GM19351 (cell line): ENCODE results near the gene FOXK1.
A peak's percentile ranks its signal among the peaks of the same experiment; 100 is the strongest.
"Not testable (repeated sequence)": the region's sequence is repeated elsewhere in the genome, so short reads cannot be mapped to it uniquely, and the experiment has no call there.

ENCODE experiments used
- ATAC-seq: cut with Tn5 transposase; IDR thresholded peaks from one replicate; pipeline ENCODE4 v1.9.1; 2021; ENCODE audit warnings: mild to moderate bottlenecking, moderate library complexity; ENCODE audit not compliant: unreplicated experiment

Gene FOXK1

DNA sequence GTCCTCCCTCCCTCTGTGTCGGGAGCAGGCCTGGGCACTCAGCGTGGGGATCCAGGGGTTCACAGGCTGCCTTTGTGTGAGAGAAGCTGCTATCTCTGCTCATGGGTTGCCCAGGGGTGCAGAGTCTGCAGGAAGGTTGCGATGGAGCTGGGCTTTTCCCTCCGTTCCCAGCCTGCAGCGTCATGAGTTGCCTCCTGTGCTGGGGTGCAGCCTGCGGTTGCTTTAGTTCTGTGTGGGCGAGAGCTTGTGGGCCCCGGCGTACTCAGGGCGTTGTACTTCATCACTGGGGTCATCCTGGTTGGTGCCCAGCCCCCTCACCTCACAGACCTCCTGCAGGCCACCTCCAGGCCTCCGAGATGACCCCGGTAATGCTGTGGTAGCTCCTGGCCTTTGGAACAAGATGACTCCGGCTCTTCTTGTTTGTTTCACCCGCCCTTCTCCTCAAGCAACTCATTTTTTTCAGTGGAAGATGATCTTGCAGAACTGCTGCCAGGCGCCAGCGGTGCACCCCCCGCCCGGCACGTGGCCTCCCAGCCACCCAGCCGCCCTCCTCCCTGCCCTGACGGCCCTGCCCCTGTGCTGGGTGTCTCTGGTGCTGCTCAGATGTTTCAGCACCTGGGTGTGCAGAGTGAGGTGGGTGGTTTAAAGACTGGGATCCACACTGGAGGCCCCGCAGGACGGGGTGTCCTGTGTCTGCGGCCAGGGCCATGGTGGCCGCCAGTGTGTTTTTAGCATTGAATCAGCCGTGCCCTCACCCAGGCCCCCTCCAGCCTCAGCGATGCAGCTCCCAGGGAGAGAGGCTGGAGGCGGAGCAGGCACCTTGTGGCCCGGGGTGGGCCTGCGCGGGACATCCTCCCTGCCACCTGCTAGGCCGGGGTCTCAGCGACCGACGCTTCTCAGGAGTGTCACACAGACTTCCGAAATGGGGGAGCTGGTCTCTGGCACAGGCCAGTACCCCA is 100.5 kb downstream of the FOXK1 start:
- no peak for ATAC-seq

DNA sequence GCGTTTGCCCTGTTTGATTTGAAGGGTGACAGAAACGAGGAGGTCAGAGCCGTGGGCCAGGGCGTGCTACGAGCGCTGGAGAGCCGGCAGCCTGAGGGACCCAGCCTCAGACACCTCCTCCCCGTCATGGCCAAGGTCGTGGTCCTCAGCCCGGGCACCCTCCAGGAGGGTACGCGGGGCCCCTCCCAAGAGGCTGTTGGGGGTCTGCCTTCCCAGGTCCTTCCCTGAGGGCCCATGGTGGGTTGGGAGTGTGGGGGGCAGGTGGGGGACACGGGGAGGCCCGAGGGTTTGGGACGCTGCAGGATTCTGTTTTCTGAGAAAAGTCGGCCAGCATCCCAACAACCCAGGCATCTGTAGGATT is 101.2 kb downstream of the FOXK1 start:
- ATAC-seq = no peak

DNA sequence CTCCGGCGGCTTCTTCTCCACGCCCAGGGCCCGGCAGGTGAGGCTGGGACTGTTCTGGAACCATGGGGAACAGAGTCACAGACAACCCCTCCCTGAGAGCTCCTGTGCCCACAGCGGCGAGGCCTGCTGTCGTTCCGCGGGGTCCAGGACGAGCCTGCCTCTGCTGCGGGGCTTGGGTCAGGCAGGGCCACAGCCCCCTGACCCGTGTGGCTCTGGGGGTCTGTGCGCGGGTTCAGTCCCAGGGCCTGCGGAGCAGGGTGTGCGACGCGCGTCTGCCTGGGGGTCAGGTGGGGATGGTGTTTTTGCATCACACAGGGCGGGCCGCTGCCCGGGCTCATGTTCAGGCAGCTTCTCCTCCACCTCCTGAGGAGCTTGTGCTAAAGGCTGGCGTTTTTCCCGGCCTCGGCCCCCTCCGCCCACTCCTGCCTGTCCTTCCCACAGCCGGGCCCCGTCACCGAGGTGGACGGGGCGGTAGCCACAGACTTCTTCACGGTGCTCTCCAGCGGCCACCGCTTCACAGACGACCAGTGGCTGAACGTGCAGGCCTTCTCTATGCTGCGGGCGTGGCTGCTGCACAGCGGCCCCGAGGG is 101.8 kb downstream of the FOXK1 start:
- no peak for ATAC-seq

DNA sequence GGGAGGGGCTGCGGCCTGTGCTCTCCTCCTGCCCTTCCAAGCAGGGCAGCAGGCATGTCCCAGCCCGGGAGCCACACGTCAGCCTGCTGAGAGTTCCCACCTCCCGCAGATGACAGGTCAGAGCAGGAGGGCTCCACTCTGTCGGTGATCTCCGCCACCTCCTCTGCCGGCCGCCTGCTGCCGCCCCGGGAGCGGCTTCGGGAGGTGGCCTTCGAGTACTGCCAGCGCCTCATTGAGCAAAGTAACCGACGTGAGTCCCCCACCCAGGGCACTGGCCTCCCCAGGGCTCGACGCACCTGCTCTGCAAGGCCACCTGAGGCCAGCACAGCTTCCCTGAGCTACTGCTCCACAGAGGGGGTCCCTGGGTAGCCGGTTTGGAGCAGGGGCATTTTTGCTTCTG is 102.7 kb downstream of the FOXK1 start:
- ATAC-seq = no peak

DNA sequence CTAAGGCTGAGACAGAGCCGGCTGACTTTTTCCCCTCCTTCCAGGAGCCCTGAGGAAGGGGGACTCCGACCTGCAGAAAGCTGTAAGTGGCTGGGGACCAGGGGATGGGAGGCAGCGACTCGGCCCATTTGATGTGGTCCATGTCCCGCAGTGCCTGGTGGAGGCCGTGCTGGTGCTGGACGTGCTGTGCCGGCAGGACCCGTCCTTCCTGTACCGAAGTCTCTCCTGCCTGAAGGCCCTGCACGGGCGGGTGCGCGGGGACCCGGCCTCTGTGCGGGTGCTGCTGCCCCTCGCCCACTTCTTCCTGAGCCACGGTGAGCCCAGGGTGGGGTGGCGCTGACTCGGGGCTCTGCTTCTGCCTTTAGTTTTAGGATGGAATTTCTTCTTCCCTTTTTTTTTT is 103.3 kb downstream of the FOXK1 start:
- ATAC-seq = no peak

DNA sequence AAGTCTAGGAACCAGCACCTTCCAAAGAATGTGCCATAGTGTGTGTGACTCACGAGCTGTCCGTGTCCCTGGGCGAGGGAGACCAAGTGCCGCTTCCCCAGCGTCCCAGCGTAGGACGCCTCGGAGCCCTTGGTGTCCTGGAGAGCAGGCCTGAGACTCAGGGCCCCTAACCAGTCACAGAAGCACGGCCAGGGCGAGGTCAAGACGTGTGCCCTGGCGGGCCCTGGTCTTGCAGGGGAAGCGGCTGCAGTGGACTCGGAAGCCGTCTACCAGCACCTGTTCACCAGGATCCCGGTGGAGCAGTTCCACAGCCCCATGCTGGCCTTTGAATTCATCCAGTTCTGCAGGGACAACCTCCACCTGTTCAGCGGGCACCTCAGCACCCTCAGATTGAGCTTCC is 103.9 kb downstream of the FOXK1 start:
- no peak for ATAC-seq

DNA sequence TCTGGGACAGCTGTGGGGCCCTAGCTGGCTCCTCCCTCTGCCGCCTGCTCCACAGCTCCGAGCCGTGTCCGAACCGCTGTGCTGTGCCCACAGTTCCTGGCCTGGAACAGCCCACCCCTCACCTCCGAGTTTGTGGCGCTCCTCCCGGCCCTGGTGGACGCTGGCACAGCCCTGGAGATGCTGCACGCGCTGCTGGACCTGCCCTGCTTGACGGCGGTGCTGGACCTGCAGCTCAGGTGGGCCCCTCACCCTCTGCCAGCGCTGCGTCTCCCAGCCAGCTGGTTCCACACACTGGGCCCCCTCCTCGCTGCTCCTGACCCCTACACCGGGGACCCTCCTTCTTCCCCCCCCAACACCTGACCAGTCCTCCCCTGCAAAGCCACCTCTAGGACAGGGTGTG is 105.4 kb downstream of the FOXK1 start:
- no peak for ATAC-seq

DNA sequence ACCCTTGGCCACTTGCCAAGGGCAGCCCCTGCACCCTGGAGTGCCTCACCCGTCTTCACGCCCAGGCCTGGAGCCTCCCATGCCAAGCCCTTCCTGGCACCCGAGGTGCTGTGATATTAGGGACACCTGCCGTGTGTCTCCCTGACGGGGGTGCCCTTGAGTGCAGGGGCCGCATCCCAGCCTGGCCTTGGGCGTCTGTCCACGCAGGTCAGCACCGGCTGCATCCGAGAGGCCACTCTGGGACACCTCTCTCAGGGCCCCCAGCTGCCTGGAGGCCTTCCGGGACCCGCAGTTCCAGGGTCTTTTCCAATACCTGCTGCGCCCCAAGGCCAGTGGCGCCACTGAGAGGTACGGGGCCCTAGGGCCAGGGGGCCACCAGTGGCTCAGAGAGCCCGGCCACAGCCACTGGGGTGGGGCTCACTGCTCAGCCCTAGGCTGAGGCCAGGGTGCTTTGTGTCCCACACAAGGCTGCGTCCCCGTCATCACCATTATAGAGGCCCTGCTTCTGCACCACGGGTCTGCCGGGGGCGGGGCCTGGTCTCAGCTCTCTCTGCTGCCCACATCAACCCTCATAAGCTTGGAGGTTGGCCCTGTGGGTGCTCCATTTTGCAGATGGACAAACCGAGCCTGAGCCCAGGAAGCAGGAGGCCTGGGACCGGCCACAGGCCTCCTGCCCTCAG is 106.0 kb downstream of the FOXK1 start:
- ATAC-seq = no peak

DNA sequence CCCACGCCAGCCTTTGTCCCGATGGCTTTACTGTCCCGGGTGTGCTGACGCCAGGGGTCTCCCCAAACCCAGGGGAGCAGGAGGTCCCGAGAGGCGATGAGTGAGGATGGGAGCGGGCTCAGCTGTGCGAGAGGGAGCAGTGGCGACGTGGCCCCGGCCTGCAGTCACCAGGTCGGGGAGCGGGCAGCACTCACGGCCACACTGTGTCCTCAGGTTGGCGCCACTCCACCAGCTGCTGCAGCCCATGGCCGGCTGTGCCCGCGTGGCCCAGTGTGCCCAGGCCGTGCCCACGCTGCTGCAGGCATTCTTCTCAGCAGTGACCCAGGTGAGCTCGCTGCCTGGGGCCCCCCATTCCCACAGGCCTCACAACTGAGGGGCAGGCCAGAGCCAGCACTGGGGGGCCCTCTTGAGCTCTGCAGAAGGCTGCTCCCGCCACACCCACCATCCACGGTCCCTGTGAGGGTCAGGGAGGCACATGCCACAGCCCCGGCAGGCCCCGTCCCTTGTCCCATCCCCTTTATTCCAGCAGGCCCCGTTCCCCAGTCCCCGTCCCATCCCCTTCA is 106.6 kb downstream of the FOXK1 start:
- ATAC-seq = no peak

DNA sequence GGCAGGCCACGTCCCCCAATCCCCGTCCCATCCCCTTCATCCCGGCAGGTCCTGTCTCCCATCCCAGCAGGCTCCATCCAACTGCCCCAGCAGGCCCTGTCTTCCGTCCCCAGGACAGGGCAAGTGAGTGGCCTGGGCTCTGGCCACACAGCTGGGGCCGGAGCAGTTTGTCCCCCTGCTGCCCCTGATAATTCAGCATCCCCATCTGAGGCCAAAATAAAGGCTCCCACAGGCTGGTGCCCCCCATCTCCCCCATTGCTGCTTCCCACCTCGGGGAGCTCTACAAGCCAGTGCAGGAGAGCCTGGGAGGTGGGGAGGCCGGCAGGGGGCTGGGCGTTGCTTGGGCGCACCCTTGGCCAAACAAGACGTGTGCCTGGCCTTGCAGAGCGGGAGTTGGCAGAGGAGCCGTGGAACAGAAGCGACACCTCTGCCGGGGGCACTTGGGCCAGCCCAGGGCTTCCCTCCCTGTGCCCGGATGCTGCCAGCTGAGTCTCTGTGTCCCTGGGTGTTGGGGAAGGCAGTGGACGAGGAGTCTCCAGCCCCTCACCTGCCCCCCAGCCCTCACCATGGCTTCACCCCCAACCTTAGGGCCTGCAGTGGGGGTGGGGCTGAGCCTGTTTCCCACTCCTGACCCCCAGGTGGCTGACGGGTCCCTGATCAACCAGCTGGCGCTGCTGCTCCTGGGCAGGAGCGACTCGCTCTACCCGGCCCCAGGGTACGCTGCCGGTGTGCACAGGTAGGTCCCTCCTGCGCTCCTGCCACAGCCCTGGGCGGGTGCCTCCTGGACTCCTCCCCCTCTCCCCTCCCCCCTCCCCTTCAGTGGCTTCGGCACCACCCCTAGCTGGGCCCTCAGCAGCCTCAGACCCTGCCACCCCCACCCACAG is 107.3 kb downstream of the FOXK1 start:
- no peak for ATAC-seq

DNA sequence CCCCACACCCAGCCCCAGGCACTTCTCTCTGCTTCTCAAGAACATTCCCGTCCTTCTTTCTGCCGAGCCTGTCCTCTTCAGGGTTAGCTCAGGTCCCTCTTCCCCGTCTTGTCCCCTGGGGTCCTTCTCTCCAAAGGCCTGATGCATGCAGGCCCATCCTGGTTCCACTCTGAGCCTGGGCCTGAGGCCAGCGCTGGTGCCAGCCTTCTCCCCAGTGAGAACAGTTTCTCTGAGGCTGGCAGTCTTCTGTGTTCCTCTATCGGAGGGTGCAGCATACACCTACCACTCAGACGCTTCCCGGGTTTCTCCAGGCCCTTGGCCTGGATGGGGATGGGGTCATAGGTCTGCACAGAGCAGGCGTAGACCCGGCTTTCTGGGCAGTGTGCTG is 108.0 kb downstream of the FOXK1 start:
- no peak for ATAC-seq

DNA sequence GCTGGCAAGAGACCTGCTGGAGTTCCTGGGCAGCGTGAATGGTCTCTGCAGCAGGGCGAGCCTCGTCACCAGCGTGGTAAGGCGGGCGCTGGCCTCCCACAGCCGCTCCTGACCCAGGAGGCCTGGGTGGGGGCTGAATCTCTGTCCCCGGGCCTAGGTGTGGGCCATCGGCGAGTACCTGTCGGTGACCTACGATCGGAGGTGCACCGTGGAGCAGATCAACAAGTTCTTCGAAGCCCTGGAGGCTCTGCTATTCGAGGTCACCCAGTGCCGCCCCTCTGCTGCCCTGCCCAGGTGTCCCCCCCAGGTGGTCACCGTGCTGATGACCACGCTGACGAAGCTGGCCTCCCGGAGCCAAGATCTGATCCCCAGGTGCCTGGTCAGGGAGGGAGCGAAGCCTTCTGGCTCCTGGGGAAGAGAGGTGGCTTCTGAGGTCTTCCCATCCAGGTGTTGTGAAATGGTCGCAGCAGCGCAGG is 108.5 kb downstream of the FOXK1 start:
- no peak for ATAC-seq

DNA sequence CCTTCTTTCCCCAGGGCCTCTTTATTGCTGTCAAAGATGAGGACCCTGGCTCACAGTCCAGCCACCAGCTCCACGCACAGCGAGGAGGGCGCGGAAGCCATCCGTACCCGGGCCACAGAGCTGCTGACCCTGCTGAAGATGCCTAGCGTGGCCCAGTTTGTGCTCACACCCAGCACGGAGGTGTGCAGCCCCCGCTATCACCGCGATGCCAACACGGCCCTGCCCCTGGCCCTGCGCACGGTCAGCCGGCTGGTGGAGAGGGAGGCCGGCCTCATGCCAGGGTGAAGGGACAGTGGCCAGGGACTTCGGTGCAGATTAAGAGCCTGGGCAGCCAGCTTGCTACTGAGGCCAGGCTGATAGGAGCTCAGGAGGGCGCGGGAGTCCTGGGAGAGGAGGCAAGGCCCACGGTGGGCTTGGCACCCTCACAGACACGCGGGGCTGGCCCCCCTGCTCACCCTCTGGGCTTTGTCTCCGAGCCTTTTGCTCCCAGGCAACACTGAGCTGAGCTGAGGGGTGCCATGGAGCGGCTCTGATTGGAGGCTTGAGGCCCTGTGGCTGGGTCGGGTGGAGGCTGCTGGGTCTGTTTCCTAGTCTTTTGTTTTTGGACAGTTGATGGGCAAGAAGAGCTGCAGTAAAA is 109.1 kb downstream of the FOXK1 start:
- no peak for ATAC-seq

DNA sequence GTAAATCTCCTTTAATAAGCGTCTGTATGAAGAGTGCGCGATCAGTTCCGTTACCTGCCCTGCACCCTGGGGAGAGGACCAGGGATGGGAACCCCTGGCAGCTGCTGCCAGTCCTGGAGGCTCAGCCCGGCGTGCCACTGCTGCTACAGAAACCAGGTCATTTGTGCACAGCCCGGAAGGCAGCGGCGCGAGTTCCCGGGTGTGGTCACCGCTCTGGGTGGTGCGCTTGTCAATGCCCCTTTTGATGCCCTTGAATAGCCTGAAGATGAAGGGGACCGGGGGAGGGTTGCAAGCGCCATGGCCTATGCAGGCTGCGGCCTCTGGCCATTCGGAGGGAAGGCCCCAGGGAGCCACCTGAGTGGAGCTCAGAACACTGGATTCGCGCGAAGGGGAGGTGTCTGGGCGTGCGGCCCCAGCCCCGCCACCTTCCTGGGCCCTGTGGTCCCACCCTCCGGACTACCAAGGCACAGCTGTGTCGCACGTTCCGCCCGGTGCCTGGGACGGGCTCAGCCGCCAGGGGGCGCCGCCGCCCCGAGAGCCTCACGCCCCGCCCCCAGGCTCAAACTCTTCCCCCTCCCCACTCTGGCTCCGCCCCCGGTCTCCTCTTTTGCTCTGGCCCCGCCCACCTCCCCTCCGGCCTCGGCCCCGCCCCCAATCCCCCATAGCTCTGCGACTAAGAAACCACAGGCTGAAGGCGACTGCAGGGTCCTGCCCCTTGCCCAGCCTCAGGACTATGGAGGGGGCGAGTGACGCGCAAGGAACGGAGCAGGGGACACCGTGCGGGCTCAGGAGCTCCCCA is 109.8 kb downstream of the FOXK1 start:
- ATAC-seq = peak; percentile 62

DNA sequence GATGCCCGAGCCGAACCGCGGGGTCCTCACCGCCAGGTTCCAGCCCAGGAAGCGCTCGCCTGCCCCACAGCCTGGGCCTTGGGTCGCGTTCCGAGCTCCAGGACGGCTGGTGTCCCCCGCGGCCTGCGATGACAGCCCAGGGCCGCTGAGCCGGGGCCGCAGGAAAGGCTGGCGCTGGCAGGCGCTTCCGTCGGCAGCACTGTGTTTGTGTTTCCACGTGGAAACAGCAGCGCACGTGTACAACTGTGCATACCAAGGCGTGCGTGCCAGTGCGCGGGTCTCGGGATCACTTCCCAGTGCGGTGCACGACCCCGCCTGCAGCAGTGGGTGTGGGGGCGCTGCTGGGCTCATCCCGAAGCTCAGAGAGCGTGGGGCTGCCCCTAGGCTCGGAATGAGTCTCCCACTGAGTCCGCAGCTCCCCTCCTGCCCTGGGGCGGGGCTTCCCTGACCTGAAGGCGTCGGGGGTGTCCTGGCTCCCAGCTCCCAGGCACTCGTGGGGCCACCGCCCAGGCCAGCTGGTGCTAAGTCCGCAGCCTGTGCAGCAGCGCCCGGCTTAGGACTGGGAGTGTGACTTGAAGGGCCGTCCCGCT is 110.5 kb downstream of the FOXK1 start:
- peak; percentile 25 for ATAC-seq

DNA sequence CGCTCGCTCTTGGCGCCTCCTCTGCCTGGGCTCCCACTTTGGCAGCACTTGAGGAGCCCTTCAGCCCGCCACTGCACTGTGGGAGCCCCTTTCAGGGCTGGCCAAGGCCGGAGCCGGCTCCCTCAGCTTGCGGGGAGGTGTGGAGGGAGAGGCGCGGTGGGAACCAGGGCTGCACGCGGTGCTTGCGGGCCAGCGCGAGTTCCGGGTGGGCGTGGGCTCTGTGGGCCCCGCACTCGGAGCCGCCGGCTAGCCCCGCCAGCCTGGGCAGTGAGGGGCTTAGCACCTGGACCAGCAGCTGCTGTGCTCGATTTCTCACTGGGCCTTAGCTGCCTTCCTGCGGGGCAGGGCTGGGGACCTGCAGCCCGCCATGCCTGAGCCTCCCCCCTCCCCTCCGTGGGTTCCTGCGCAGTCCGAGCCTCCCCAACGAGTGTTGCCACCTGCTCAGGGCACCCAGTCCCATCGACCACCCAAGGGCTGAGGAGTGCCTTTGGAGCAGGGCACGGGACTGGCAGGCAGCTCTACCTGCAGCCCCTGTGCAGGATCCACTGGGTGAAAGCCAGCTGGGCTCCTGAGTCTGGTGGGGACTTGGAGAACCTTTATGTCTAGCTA is 111.4 kb downstream of the FOXK1 start:
- ATAC-seq = not testable (repeated sequence)

DNA sequence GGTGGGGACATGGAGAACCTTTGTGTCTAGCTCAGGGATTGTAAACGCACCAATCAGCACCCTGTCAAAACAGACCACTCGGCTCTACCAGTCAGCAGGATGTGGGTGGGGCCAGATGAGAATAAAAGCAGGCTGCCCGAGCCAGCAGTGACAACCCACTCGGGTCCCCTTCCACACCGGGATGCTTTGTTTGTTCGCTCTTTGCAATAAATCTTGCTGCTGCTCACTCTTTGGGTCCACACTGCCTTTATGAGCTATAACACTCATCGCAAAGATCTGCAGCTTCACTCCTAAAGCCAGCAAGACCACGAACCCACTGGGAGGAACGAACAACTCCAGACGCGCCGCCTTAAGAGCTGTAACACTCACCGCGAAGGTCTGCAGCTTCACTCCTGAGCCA is 112.1 kb downstream of the FOXK1 start:
- not testable (repeated sequence) for ATAC-seq

DNA sequence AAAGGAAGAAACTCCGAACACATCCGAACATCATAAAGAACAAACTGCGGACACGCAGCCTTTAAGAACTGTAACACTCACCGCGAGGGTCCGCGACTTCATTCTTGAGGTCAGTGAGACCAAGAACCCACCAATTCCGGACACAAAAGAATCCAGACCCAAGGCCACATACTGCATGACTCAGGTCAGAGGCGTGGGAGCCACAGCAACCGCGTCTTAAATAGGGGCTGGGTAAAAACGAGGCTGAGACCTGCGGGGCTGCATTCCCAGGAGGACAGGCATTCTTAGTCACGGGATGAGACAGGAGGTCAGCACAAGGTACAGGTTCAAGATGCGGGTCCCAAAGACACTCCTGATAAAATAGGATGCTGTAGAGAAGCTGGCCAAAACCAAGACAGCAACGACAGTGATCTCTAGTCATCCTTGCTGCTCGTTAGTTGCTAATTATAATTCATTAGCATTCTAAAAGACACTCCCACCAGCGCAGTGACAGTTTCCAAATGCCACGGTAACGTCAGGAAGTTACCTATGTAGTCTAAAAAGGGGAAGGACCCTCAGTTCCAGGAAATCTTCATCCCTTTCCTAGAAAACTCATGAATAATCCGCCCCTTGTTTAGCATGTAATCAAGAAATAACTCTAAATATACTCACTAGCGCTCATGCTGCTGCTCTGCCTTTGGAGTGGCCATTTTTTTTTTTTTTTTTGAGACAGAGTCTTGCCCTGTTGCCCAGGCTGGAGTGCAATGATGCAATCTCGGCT is 112.7 kb downstream of the FOXK1 start:
- ATAC-seq = no peak
